ENCODE data around the gene GOLGA6L10.
A peak's percentile ranks its signal among the peaks of the same experiment; 100 is the strongest.

Gene GOLGA6L10

GRCh38 chr15:82298520-82298919, 50.8 kb downstream of the GOLGA6L10 start:
- no peak for TF ChIP-seq NFIC (IDR thresholded peaks at IDR 0.05)
- TF ChIP-seq CEBPB (IDR thresholded peaks at IDR 0.05): no peak
- TF ChIP-seq TEAD4 (IDR thresholded peaks at IDR 0.05): no peak
- TF ChIP-seq, protein P1, sequence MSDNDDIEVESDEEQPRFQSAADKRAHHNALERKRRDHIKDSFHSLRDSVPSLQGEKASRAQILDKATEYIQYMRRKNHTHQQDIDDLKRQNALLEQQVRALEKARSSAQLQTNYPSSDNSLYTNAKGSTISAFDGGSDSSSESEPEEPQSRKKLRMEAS (IDR thresholded peaks at IDR 0.05): no peak
- no peak for TF ChIP-seq YY1 (IDR thresholded peaks at IDR 0.05; ENCODE audit: low read depth)
- TF ChIP-seq TAF1 (IDR thresholded peaks at IDR 0.05; ENCODE audit: low read depth): no peak
- no peak for TF ChIP-seq TCF12 (IDR thresholded peaks at IDR 0.05; ENCODE audit: low read depth)
- TF ChIP-seq, protein P2, sequence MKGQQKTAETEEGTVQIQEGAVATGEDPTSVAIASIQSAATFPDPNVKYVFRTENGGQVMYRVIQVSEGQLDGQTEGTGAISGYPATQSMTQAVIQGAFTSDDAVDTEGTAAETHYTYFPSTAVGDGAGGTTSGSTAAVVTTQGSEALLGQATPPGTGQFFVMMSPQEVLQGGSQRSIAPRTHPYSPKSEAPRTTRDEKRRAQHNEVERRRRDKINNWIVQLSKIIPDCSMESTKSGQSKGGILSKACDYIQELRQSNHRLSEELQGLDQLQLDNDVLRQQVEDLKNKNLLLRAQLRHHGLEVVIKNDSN (IDR thresholded peaks at IDR 0.05): no peak
- TF ChIP-seq EGR1 (IDR thresholded peaks at IDR 0.05): no peak
- TF ChIP-seq, protein P3, sequence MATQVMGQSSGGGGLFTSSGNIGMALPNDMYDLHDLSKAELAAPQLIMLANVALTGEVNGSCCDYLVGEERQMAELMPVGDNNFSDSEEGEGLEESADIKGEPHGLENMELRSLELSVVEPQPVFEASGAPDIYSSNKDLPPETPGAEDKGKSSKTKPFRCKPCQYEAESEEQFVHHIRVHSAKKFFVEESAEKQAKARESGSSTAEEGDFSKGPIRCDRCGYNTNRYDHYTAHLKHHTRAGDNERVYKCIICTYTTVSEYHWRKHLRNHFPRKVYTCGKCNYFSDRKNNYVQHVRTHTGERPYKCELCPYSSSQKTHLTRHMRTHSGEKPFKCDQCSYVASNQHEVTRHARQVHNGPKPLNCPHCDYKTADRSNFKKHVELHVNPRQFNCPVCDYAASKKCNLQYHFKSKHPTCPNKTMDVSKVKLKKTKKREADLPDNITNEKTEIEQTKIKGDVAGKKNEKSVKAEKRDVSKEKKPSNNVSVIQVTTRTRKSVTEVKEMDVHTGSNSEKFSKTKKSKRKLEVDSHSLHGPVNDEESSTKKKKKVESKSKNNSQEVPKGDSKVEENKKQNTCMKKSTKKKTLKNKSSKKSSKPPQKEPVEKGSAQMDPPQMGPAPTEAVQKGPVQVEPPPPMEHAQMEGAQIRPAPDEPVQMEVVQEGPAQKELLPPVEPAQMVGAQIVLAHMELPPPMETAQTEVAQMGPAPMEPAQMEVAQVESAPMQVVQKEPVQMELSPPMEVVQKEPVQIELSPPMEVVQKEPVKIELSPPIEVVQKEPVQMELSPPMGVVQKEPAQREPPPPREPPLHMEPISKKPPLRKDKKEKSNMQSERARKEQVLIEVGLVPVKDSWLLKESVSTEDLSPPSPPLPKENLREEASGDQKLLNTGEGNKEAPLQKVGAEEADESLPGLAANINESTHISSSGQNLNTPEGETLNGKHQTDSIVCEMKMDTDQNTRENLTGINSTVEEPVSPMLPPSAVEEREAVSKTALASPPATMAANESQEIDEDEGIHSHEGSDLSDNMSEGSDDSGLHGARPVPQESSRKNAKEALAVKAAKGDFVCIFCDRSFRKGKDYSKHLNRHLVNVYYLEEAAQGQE (IDR thresholded peaks at IDR 0.05; ENCODE audit: low read depth): no peak
- no peak for TF ChIP-seq FOXM1 (IDR thresholded peaks at IDR 0.05; ENCODE audit: borderline replicate concordance, low read depth)
- no peak for TF ChIP-seq EP300 (IDR thresholded peaks at IDR 0.05; ENCODE audit: borderline replicate concordance)
- TF ChIP-seq ZBTB7A (IDR thresholded peaks at IDR 0.05; ENCODE audit: low read depth): no peak
- no peak for TF ChIP-seq RAD21 (IDR thresholded peaks at IDR 0.05; ENCODE audit: low read depth)
- TF ChIP-seq CREB1 (IDR thresholded peaks at IDR 0.05; ENCODE audit: low read depth): no peak

DNA sequence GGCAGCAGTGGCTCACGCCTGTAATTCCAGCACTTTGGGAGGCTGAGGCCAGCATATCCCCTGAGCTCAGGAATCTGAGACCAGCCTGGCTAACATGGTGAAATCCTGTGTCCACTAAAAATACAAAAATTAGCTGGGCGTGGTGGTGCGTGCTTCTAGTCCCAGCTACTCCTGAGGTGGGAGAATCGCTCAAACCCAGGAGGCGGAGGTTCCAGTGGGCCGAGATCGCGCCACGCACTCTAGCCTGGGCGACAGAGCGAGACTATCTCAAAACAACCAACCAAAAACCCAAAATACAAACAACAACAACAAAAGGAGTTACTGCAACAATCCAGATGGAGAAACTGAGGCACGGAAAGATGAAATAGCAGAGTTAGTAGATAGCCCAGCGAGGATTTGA, 51.2 kb downstream of the GOLGA6L10 start:
- TF ChIP-seq ZBTB7A (IDR thresholded peaks at IDR 0.05; ENCODE audit: low read depth) (no peak), TCF12 (IDR thresholded peaks at IDR 0.05; ENCODE audit: low read depth) (no peak), YY1 (IDR thresholded peaks at IDR 0.05; ENCODE audit: low read depth) (no peak), EGR1 (IDR thresholded peaks at IDR 0.05) (no peak), TEAD4 (IDR thresholded peaks at IDR 0.05) (no peak), CREB1 (IDR thresholded peaks at IDR 0.05; ENCODE audit: low read depth) (no peak), RAD21 (IDR thresholded peaks at IDR 0.05; ENCODE audit: low read depth) (no peak), EP300 (IDR thresholded peaks at IDR 0.05; ENCODE audit: borderline replicate concordance) (no peak), FOXM1 (IDR thresholded peaks at IDR 0.05; ENCODE audit: borderline replicate concordance, low read depth) (no peak), TAF1 (IDR thresholded peaks at IDR 0.05; ENCODE audit: low read depth) (no peak), NFIC (IDR thresholded peaks at IDR 0.05) (no peak), CEBPB (IDR thresholded peaks at IDR 0.05) (no peak)
- TF ChIP-seq, protein P1 (IDR thresholded peaks at IDR 0.05): no peak
- TF ChIP-seq, protein P3 (IDR thresholded peaks at IDR 0.05; ENCODE audit: low read depth): no peak
- TF ChIP-seq, protein P2 (IDR thresholded peaks at IDR 0.05): no peak

GRCh38 chr15:82297546-82297945, 51.7 kb downstream of the GOLGA6L10 start:
- TF ChIP-seq EGR1 (IDR thresholded peaks at IDR 0.05) (no peak), CEBPB (IDR thresholded peaks at IDR 0.05) (no peak), YY1 (IDR thresholded peaks at IDR 0.05; ENCODE audit: low read depth) (no peak), EP300 (IDR thresholded peaks at IDR 0.05; ENCODE audit: borderline replicate concordance) (no peak), TEAD4 (IDR thresholded peaks at IDR 0.05) (no peak)
- TF ChIP-seq, protein P2 (IDR thresholded peaks at IDR 0.05): no peak

GRCh38 chr15:82294061-82294690, 55.1 kb downstream of the GOLGA6L10 start:
- no peak for TF ChIP-seq YY1 (IDR thresholded peaks at IDR 0.05; ENCODE audit: low read depth)
- peak; percentile 76 for TF ChIP-seq TCF12 (IDR thresholded peaks at IDR 0.05; ENCODE audit: low read depth)
- TF ChIP-seq ZBTB7A (IDR thresholded peaks at IDR 0.05; ENCODE audit: low read depth): no peak
- no peak for TF ChIP-seq RAD21 (IDR thresholded peaks at IDR 0.05; ENCODE audit: low read depth)
- TF ChIP-seq CREB1 (IDR thresholded peaks at IDR 0.05; ENCODE audit: low read depth): no peak
- TF ChIP-seq EP300 (IDR thresholded peaks at IDR 0.05; ENCODE audit: borderline replicate concordance): peak; percentile 68; the same call in 1 of the 2 replicates
- TF ChIP-seq TAF1 (IDR thresholded peaks at IDR 0.05; ENCODE audit: low read depth): no peak
- TF ChIP-seq, protein P1 (IDR thresholded peaks at IDR 0.05): peak; percentile 57
- TF ChIP-seq EGR1 (IDR thresholded peaks at IDR 0.05): no peak
- TF ChIP-seq TEAD4 (IDR thresholded peaks at IDR 0.05): peak; percentile 44; the same call in 1 of the 2 replicates
- TF ChIP-seq CEBPB (IDR thresholded peaks at IDR 0.05): no peak
- TF ChIP-seq, protein P2 (IDR thresholded peaks at IDR 0.05): no peak
- TF ChIP-seq FOXM1 (IDR thresholded peaks at IDR 0.05; ENCODE audit: borderline replicate concordance, low read depth): 0 out of 2 replicates have a peak, but pooled peaks have one; percentile 31
- TF ChIP-seq NFIC (IDR thresholded peaks at IDR 0.05): peak; percentile 70
- TF ChIP-seq, protein P3 (IDR thresholded peaks at IDR 0.05; ENCODE audit: low read depth): no peak
